Measurements from ENCODE around the gene PDE1C. TPM values are rescaled to one million over a fixed set of nuclear protein-coding genes. Genes with fewer than 3 reads are reported as not detected.

PDE1C gene
- total RNA-seq, 1 experiment from 2014 or later: 14.1 TPM

DNA sequence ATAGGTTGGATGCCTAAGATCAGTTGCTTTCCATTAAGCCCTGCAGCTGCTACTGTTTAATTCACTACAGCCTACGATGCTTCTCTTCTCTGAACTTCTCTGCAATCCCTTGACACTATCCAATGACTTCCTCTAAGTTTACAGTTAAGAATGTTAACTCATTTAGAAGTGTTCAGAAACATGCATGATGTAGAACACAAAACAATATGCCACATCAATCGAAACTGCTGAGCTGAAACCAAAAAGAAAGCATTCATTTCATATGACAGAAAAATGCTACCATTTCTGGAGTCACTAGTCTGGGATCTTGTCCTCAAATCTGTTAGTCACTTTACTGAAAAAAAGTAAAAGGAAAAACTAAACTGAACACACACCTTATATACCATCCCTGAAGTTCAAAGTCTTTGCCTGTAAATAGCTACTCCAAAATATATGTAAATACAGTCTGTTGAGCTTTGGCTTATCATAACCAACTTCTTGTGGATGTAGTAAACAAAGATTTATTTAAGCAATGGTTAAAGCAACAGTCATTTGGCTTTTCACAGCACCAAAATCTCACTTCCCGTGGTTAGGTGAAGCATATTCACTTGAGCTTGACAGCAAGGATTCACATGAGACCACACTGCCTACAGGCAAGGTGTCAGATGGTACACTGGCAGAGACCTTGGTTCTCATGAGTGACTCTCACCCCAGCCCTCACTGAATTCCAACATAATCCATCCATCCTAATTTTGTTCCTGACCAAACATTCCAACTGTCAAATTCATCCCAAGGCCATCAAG lies 196.2 kb downstream of the PDE1C start:
- TF ChIP-seq, protein P1, sequence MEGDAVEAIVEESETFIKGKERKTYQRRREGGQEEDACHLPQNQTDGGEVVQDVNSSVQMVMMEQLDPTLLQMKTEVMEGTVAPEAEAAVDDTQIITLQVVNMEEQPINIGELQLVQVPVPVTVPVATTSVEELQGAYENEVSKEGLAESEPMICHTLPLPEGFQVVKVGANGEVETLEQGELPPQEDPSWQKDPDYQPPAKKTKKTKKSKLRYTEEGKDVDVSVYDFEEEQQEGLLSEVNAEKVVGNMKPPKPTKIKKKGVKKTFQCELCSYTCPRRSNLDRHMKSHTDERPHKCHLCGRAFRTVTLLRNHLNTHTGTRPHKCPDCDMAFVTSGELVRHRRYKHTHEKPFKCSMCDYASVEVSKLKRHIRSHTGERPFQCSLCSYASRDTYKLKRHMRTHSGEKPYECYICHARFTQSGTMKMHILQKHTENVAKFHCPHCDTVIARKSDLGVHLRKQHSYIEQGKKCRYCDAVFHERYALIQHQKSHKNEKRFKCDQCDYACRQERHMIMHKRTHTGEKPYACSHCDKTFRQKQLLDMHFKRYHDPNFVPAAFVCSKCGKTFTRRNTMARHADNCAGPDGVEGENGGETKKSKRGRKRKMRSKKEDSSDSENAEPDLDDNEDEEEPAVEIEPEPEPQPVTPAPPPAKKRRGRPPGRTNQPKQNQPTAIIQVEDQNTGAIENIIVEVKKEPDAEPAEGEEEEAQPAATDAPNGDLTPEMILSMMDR (conservative IDR thresholded peaks at IDR 0.05; ENCODE audit: low read depth, low read length): no peak
- no peak for TF ChIP-seq EZH2 (IDR thresholded peaks at IDR 0.05; ENCODE audit: low read length, unreplicated experiment)
- TF ChIP-seq EZH2phosphoT487 (IDR thresholded peaks at IDR 0.05; ENCODE audit: borderline replicate concordance, low read length): no peak
- intact Hi-C loops (cut with micrococcal nuclease): no loop called here
- no TSS peak for BruUV-seq (replicated peaks)
- no peaks in the 10 kb centered on the region for H3K27me3 ChIP-seq (ENCODE audit: low read length)
- no peak overlapping the region for H3K9ac ChIP-seq (ENCODE audit: low read length)
- H3K36me3 ChIP-seq (ENCODE audit: low read depth, low read length): no peaks in the 10 kb centered on the region
- peaks cover 7% of the 10 kb centered on the region for H3K4me1 ChIP-seq (ENCODE audit: insufficient read depth, low read length)
- no peak overlapping the region for H3K27ac ChIP-seq (ENCODE audit: low read length)
- H3F3A ChIP-seq (ENCODE audit: low read length, unreplicated experiment): no peaks in the 10 kb centered on the region
- no peak overlapping the region for H2AFZ ChIP-seq (ENCODE audit: low read length)
- ATAC-seq (no peak), DNase-seq (no peak)
- ChIA-PET CTCF (no interaction called here), POLR2A (ENCODE audit: unreplicated experiment) (no interaction called here)
- no peak overlapping the region for H3K4me3 ChIP-seq (ENCODE audit: low read length)
- H3K4me2 ChIP-seq (ENCODE audit: low read length): no peak overlapping the region
- no peaks in the 10 kb centered on the region for H3K79me2 ChIP-seq (ENCODE audit: low read length)
- no peaks in the 10 kb centered on the region for H4K20me1 ChIP-seq (ENCODE audit: low read length)
- no peaks in the 10 kb centered on the region for H3K9me2 ChIP-seq (replicated peaks; ENCODE audit: low read length)
- no peaks in the 10 kb centered on the region for H3K9me3 ChIP-seq (ENCODE audit: low read length)

GRCh38 chr7:31872545-31873370 lies 197.4 kb downstream of the PDE1C start:
- Histone ChIP-seq H3K79me2 (ENCODE audit: low read length) (no peaks in the 10 kb centered on the region), H4K20me1 (ENCODE audit: low read length) (no peaks in the 10 kb centered on the region), H3K9me3 (ENCODE audit: low read length) (peaks cover 7% of the 10 kb centered on the region; the same call in 1 of the 2 replicates), H3K27ac (ENCODE audit: low read length) (no peak overlapping the region), H3K4me3 (ENCODE audit: low read length) (no peak overlapping the region), H3K9me2 (replicated peaks; ENCODE audit: low read length) (no peaks in the 10 kb centered on the region), H3K4me2 (ENCODE audit: low read length) (no peak overlapping the region), H3K27me3 (ENCODE audit: low read length) (no peaks in the 10 kb centered on the region), H3K9ac (ENCODE audit: low read length) (no peak overlapping the region), H2AFZ (ENCODE audit: low read length) (no peak overlapping the region), H3K4me1 (ENCODE audit: insufficient read depth, low read length) (peaks cover 7% of the 10 kb centered on the region), H3F3A (ENCODE audit: low read length, unreplicated experiment) (no peaks in the 10 kb centered on the region), H3K36me3 (ENCODE audit: low read depth, low read length) (no peaks in the 10 kb centered on the region)
- ATAC-seq (no peak), DNase-seq (no peak)
- intact Hi-C loops (cut with micrococcal nuclease): no loop called here
- TF ChIP-seq EZH2 (IDR thresholded peaks at IDR 0.05; ENCODE audit: low read length, unreplicated experiment) (no peak), EZH2phosphoT487 (IDR thresholded peaks at IDR 0.05; ENCODE audit: borderline replicate concordance, low read length) (no peak)
- TF ChIP-seq, protein P1 (conservative IDR thresholded peaks at IDR 0.05; ENCODE audit: low read depth, low read length): no peak
- CTCF ChIA-PET: no interaction called here
- no TSS peak for BruUV-seq (replicated peaks)
- POLR2A ChIA-PET (ENCODE audit: unreplicated experiment): no interaction called here
